Retinal pigment epithelial cell (primary cell): ENCODE measurements around the gene ZNF280D.
"Not testable (repeated sequence)": the region's sequence is repeated elsewhere in the genome, so short reads cannot be mapped to it uniquely, and the experiment has no call there.

Experiments used
- DNase-seq: peaks from one replicate; pipeline ENCODE4 v3.0.0-alpha.2; 2010; ENCODE audit warnings: low read depth
- H3K4me3 ChIP-seq: 2 replicates; pipeline ENCODE4 v1.5.1; 2011; ENCODE audit warnings: mild to moderate bottlenecking, low read length, control low read depth, moderate library complexity
- TF ChIP-seq, protein P1 (sequence below): conservative IDR thresholded peaks from 2 replicates; pipeline ENCODE4 v1.5.1; 2011; ENCODE audit warnings: low read depth, low read length, control low read depth, inconsistent platforms

ZNF280D gene

DNA sequence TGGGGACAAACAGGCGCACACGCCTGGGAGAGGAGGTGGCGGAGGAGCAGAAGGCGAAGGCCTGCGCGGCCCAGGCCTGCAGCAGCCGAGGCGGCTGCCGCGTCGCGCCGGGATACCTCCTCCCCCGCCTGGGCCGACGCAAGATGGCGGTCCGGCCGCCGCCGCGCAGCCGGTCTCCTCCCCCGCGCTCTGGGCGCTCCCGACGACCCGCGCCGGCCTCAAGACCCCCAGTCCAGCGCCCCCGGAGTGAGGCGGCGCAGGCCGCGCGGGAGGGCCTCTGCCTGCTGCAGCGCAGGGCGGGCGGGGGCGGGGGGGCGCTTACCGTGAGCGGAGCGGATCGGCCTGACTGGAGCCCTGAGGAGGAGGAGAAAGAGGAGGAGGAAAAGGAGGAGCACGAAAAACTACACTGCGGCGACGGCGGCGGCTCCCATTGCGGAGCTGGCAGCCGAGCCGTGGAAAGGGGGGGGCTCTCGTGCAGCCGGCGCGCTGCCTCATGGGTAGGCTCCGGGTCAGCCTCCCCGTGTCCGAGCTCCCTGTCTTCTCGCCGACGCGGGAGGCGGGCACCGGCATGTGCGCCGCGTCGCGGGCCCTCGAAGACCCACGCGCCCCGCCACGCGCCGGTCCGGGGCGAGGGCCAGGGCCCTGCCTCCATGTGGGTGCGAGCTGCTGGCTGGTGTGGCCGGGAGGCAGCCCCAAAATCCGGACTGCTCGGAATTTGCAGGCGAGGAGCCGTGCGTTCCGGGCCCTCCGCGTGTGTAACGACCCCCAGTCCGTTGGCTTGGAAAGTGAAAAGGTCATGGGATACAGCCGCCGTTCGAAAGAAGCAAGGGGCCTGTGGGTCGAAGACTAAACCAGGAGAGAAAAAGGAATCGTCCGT, at the start of gene ZNF280D:
TSS of gene ZNF280D (minus strand) at position 374 of the 877 bp plus-strand sequence. CDS start 26,400 bp downstream, outside the sequence.
- DNase-seq, result peak; percentile 63
- H3K4me3 ChIP-seq, result peak within 1 kb of the TSS; percentile 68
- TF ChIP-seq, protein P1, sequence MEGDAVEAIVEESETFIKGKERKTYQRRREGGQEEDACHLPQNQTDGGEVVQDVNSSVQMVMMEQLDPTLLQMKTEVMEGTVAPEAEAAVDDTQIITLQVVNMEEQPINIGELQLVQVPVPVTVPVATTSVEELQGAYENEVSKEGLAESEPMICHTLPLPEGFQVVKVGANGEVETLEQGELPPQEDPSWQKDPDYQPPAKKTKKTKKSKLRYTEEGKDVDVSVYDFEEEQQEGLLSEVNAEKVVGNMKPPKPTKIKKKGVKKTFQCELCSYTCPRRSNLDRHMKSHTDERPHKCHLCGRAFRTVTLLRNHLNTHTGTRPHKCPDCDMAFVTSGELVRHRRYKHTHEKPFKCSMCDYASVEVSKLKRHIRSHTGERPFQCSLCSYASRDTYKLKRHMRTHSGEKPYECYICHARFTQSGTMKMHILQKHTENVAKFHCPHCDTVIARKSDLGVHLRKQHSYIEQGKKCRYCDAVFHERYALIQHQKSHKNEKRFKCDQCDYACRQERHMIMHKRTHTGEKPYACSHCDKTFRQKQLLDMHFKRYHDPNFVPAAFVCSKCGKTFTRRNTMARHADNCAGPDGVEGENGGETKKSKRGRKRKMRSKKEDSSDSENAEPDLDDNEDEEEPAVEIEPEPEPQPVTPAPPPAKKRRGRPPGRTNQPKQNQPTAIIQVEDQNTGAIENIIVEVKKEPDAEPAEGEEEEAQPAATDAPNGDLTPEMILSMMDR, result no peak

GRCh38 chr15:56782306-56782705, 49.0 kb upstream of the ZNF280D start:
- H3K4me3 ChIP-seq, result no peak overlapping the region
- no peak for DNase-seq
- TF ChIP-seq, protein P1, result no peak

DNA sequence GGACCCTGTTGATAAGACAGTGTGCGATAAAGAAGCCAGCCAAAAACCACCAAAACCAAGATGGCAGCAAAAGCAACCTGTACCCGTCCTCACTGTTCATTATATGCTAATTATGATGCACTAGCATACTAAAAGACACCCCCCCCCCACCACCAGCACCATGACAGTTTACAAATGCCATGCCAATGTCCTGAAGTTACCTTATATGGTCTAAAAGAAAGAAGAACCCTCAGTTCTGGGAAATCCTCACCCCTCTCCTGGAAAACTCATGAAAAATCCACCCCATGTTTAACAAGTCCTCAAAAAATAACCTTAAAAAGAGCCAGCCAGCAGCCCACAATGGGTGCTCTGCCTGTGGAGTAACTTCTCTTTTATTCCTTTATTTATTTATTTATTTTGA, 48.4 kb upstream of the ZNF280D start:
- DNase-seq, result no peak
- no peak overlapping the region for H3K4me3 ChIP-seq
- TF ChIP-seq, protein P1, result no peak

DNA sequence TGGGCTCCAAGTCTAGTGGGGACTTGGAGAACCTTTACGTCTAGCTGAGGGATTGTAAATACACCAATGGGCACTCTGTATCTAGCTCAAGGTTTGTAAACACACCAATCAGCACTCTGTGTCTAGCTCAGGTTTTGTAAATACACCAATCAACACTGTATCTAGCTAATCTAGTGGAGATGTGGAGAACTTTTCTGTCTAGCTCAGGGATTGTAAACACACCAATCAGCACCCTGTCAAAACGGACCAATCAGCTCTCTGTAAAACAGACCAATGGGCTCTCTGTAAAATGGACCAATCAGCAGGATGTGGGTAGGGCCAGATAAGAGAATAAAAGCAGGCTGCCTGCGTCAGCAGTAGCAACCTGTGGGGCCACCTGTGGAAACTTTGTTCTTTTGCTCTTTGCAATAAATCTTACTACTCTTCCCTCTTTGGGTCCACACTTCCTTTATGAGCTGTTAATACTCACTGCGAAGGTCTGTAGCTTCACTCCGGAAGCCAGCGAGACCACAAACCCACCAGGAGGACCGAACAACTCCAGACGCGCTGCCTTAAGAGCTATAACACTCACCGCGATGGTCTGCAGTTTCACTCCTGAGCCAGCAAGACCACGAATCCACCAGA, 46.9 kb upstream of the ZNF280D start:
- not testable (repeated sequence) for H3K4me3 ChIP-seq, DNase-seq

DNA sequence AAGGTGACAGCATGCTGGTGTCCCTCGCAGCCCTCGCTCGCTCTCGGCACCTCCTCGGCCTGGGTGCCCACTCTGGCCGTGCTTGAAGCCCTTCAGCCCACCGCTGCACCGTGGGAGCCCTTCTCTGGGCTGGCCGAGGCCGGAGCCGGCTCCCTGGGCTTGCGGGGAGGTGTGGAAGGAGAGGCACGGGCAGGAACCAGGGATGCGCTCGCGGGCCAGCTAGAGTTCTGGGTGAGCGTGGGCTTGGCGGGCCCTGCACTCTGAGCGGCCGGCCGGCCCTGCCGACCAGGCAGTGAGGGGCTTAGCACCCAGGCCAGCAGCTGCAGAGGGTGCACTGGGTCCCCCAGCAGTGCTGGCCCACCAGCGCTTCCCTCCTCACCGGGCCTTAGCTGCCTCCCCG, 46.1 kb upstream of the ZNF280D start:
- not testable (repeated sequence) for DNase-seq, H3K4me3 ChIP-seq

- TF ChIP-seq, protein P1, result no peak
- H3K4me3 ChIP-seq, result no peak overlapping the region
- no peak for DNase-seq
Observed at GRCh38 chr15:56778761-56779160, 45.5 kb upstream of the ZNF280D start.

- DNase-seq, result no peak
- TF ChIP-seq, protein P1, result no peak
- no peak overlapping the region for H3K4me3 ChIP-seq
Observed at GRCh38 chr15:56776839-56777238, 43.5 kb upstream of the ZNF280D start.

GRCh38 chr15:56775641-56776040, 42.3 kb upstream of the ZNF280D start:
- DNase-seq, result no peak
- TF ChIP-seq, protein P1, result no peak
- no peak overlapping the region for H3K4me3 ChIP-seq
